ENCODE data around the gene FFAR1. TPM values are rescaled to one million over a fixed set of nuclear protein-coding genes. Genes with fewer than 3 reads are reported as not detected.
"Not testable (repeated sequence)": the region's sequence is repeated elsewhere in the genome, so short reads cannot be mapped to it uniquely, and the experiment has no call there.

The FFAR1 gene
- total RNA-seq, 4 donors from 2014 or later: not detected

DNA sequence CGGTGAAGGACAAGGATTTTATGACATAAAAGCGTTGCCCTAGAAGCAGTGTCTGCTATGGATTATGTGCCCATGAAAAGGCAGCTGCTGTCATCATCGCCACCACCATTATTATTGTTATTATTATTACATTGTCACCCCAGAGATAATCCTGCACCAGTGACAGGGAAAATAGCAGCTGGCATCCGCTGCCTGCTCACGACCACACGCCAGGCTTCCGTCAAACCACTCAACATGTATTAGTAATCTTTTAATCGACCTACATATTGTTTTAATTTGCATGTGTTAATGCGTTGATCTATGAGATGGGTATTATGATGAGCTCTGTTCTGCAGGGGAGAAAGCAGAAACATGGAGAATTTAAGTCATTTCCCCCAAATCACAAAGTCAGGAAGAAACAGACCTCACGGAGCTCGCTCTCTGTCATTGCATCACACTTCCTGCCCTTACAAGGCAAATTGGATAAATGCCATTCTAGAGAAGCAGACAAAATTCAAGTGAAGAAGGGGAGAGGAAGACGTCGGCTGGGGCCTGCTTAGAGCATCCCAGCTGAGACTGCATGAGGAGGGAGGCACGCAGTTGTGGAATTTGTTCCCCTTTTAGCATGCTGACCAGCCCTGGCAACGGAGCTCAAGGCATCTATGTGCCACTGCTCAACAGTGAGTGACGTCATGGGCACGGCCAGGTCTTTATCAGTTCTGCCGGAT is 10.3 kb downstream of the FFAR1 start, which contains the start of gene FFAR3:
Gene FFAR3, plus strand, starts transcription at position 594 of the 707 bp plus-strand sequence. CDS start 431 bp downstream, outside the sequence.
- Histone ChIP-seq H3K4me1 (no peaks in the 10 kb centered on the region), H3K9me3 (no peaks in the 10 kb centered on the region), H3K36me3 (no peaks in the 10 kb centered on the region), H3K4me3 (no peak within 1 kb of the TSS), H3K27me3 (peaks cover 48% of the 10 kb centered on the region), H3K27ac (no peak within 1 kb of the TSS)
- WGBS, 2 donors (ENCODE audit: low coverage in 1 of 2): 40 to 42% methylated on average over 13 to 15 of the region's 18 CpGs
- ATAC-seq: peak; percentile 39
- TF ChIP-seq EP300 (IDR thresholded peaks at IDR 0.05) (no peak), POLR2A (IDR thresholded peaks at IDR 0.05) (no peak), POLR2AphosphoS5 (IDR thresholded peaks at IDR 0.05) (no peak)
- TF ChIP-seq, protein P1, sequence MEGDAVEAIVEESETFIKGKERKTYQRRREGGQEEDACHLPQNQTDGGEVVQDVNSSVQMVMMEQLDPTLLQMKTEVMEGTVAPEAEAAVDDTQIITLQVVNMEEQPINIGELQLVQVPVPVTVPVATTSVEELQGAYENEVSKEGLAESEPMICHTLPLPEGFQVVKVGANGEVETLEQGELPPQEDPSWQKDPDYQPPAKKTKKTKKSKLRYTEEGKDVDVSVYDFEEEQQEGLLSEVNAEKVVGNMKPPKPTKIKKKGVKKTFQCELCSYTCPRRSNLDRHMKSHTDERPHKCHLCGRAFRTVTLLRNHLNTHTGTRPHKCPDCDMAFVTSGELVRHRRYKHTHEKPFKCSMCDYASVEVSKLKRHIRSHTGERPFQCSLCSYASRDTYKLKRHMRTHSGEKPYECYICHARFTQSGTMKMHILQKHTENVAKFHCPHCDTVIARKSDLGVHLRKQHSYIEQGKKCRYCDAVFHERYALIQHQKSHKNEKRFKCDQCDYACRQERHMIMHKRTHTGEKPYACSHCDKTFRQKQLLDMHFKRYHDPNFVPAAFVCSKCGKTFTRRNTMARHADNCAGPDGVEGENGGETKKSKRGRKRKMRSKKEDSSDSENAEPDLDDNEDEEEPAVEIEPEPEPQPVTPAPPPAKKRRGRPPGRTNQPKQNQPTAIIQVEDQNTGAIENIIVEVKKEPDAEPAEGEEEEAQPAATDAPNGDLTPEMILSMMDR (IDR thresholded peaks at IDR 0.05): no peak

DNA sequence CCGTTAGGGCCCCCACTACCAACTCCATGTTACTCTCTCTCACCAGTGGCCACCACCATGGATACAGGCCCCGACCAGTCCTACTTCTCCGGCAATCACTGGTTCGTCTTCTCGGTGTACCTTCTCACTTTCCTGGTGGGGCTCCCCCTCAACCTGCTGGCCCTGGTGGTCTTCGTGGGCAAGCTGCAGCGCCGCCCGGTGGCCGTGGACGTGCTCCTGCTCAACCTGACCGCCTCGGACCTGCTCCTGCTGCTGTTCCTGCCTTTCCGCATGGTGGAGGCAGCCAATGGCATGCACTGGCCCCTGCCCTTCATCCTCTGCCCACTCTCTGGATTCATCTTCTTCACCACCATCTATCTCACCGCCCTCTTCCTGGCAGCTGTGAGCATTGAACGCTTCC is 11.1 kb downstream of the FFAR1 start:
- ATAC-seq, H3K4me3 ChIP-seq, H3K27ac ChIP-seq, H3K4me1 ChIP-seq, H3K9me3 ChIP-seq, H3K36me3 ChIP-seq: not testable (repeated sequence)
- WGBS, 2 donors (ENCODE audit: low coverage in 1 of 2): 50% methylated on average over 2 of the region's 16 CpGs; no CpG with 5 or more reads in 1 of the 2 donors
- H3K27me3 ChIP-seq: peaks cover 41% of the 10 kb centered on the region

DNA sequence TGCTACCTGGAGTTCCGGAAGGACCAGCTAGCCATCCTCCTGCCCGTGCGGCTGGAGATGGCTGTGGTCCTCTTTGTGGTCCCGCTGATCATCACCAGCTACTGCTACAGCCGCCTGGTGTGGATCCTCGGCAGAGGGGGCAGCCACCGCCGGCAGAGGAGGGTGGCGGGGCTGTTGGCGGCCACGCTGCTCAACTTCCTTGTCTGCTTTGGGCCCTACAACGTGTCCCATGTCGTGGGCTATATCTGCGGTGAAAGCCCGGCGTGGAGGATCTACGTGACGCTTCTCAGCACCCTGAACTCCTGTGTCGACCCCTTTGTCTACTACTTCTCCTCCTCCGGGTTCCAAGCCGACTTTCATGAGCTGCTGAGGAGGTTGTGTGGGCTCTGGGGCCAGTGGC is 11.7 kb downstream of the FFAR1 start:
- not testable (repeated sequence) for H3K4me3 ChIP-seq, H3K36me3 ChIP-seq, H3K27ac ChIP-seq, H3K9me3 ChIP-seq, ATAC-seq, H3K4me1 ChIP-seq
- WGBS, 2 donors (ENCODE audit: low coverage in 1 of 2): 93 to 94% methylated on average over 3 to 7 of the region's 21 CpGs
- peaks cover 36% of the 10 kb centered on the region for H3K27me3 ChIP-seq

DNA sequence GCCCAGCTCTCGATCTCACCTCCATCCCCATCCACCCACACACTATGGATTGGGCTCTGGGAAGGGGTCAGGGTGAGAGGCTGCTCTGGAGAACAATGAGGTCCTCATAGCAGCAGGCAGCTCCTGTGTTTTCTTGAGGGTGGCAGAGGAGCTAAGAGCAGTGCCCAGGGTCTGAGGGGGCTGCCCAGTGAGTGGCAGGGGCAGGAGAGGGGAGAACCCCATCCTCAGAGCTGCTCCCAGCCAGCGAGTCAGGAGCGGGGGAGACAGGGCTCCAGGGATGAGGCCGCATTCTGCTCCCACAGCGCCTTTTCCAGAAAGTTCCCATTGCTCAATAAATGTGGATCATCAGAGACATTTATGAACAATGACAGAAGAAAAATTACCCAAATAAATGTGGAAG is 12.4 kb downstream of the FFAR1 start:
- H3K27me3 ChIP-seq: peaks cover 29% of the 10 kb centered on the region
- H3K9me3 ChIP-seq, H3K4me1 ChIP-seq, H3K36me3 ChIP-seq, ATAC-seq, H3K4me3 ChIP-seq, H3K27ac ChIP-seq: not testable (repeated sequence)
- no CpG with 5 or more reads among the region's 5 CpGs for WGBS, 2 donors (ENCODE audit: low coverage in 1 of 2)

DNA sequence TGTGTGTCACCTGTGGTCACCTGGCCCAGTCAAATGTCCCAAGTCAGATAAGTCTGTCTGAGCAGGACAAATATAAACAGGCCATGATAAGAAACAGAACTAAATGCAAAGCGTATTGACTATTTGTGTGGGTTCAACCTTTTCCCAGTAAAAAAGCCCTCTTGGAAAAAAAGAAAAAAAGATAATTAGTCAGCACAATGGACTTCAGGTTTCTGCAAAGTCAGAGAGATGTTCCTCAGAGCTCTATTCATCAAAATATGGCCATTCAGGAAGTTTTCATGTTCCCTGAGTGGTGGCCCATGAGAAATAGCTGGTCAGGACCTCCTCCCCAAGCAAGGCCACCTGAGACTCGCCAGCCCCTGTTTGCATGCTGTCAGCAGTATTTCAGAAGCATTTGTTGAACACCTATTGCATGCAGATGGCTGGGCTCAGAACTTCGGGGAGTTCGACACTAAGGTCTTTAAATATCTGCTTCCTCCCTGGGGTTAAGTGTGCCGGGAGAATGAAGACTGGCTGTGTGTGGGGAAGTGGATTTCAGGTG is 13.2 kb downstream of the FFAR1 start:
- TF ChIP-seq EP300 (IDR thresholded peaks at IDR 0.05): no peak
- no peak for TF ChIP-seq POLR2A (IDR thresholded peaks at IDR 0.05)
- TF ChIP-seq, protein P1 (IDR thresholded peaks at IDR 0.05): no peak
- TF ChIP-seq POLR2AphosphoS5 (IDR thresholded peaks at IDR 0.05): no peak
- Histone ChIP-seq H3K27ac (no peak overlapping the region), H3K9me3 (no peaks in the 10 kb centered on the region), H3K27me3 (peaks cover 20% of the 10 kb centered on the region), H3K4me3 (no peak overlapping the region), H3K36me3 (no peaks in the 10 kb centered on the region), H3K4me1 (no peaks in the 10 kb centered on the region)
- 20 to 38% methylated on average over 2 to 5 of the region's 5 CpGs for WGBS, 2 donors (ENCODE audit: low coverage in 1 of 2)
- ATAC-seq: no peak

DNA sequence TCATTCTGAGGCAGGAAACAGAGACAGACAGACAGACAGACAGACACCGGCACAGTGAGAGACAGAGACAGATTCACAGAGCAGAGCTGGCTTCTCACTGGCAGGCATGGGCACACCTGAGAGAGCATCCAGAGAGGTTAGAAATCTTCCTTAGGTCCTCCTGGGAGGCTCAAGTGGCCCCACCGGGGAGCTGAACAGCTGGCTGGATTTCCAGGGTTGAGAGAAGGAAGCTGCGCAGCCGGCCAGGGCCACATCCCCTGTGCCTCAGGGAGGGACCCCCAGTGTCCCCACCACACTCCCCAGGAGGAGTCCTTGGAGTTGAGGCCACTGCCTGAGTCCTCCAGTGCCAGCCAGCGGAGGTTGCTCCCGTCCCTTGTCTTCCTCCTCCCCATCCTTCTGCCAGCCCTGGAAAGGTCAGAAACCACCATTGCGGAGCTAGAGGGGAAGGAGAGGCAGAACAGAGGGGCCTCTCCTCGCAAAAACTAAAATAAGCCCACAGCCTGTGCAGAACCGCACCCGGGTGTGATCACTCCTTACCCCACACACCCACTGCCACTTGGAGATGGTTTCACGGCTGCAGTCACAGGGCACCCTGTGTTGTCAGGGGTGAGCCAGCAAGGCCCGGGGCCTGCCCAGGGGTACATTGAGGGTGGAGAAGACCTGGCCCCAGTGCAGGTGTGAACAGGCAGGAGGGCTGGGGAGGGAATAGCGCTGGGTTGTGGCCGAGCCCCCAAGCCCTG is 14.7 kb downstream of the FFAR1 start:
- no peak overlapping the region for H3K27ac ChIP-seq
- no peaks in the 10 kb centered on the region for H3K36me3 ChIP-seq
- peaks cover 14% of the 10 kb centered on the region for H3K27me3 ChIP-seq
- H3K9me3 ChIP-seq: no peaks in the 10 kb centered on the region
- H3K4me1 ChIP-seq: no peaks in the 10 kb centered on the region
- H3K4me3 ChIP-seq: no peak overlapping the region
- no CpG with 5 or more reads among the region's 14 CpGs for WGBS, 2 donors (ENCODE audit: low coverage in 1 of 2)
- no peak for TF ChIP-seq POLR2A (IDR thresholded peaks at IDR 0.05)
- TF ChIP-seq EP300 (IDR thresholded peaks at IDR 0.05): no peak
- TF ChIP-seq, protein P1 (IDR thresholded peaks at IDR 0.05): no peak
- TF ChIP-seq POLR2AphosphoS5 (IDR thresholded peaks at IDR 0.05): no peak
- no peak for ATAC-seq

Measured in gastroesophageal sphincter (tissue), 4 donors.